Measurements from ENCODE around the gene RSBN1L.
"Not testable (repeated sequence)": the region's sequence is repeated elsewhere in the genome, so short reads cannot be mapped to it uniquely, and the experiment has no call there.

DNA sequence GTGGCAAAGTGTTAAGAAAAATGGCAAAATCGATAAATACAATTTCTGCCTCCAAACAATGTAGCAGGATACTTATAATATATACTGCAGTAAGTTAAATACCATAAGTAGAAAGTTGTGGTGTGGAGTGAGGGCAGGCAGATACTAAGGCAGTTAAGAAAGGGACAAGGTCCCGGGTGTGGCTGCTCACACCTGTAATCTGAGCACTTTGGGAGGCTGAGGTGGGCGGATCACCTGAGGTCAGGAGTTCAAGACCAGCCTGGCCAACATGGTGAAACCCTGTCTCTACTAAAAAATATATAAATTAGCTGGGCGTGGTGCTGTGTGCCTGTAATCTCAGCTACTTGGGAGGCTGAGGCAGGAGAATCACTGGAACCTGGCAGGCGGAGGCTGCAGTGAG lies 21.3 kb downstream of the RSBN1L start:
- TF ChIP-seq, protein P1, sequence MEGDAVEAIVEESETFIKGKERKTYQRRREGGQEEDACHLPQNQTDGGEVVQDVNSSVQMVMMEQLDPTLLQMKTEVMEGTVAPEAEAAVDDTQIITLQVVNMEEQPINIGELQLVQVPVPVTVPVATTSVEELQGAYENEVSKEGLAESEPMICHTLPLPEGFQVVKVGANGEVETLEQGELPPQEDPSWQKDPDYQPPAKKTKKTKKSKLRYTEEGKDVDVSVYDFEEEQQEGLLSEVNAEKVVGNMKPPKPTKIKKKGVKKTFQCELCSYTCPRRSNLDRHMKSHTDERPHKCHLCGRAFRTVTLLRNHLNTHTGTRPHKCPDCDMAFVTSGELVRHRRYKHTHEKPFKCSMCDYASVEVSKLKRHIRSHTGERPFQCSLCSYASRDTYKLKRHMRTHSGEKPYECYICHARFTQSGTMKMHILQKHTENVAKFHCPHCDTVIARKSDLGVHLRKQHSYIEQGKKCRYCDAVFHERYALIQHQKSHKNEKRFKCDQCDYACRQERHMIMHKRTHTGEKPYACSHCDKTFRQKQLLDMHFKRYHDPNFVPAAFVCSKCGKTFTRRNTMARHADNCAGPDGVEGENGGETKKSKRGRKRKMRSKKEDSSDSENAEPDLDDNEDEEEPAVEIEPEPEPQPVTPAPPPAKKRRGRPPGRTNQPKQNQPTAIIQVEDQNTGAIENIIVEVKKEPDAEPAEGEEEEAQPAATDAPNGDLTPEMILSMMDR (IDR thresholded peaks at IDR 0.05 in 2 of 3, conservative IDR thresholded peaks at IDR 0.05 in 1 of 3; ENCODE audit: borderline replicate concordance in 1 of 3, insufficient read depth in 1 of 3, low read depth in 2 of 3, low read length in 2 of 3), result not testable (repeated sequence)
- TF ChIP-seq EZH2phosphoT487 (IDR thresholded peaks at IDR 0.05; ENCODE audit: borderline replicate concordance); POLR2A (IDR thresholded peaks at IDR 0.05; ENCODE audit: borderline replicate concordance, extremely low read depth, insufficient read depth, insufficient read length); JUND (IDR thresholded peaks at IDR 0.05); ELF1 (IDR thresholded peaks at IDR 0.05; ENCODE audit: borderline replicate concordance, low read depth); TCF7L2 (IDR thresholded peaks at IDR 0.05; ENCODE audit: borderline replicate concordance, extremely low read depth, insufficient read depth, insufficient read length); POLR2AphosphoS5 (IDR thresholded peaks at IDR 0.05; ENCODE audit: low read depth, low read length); SIN3A (IDR thresholded peaks at IDR 0.05; ENCODE audit: low read depth): not testable (repeated sequence)
- TF ChIP-seq, protein P2, sequence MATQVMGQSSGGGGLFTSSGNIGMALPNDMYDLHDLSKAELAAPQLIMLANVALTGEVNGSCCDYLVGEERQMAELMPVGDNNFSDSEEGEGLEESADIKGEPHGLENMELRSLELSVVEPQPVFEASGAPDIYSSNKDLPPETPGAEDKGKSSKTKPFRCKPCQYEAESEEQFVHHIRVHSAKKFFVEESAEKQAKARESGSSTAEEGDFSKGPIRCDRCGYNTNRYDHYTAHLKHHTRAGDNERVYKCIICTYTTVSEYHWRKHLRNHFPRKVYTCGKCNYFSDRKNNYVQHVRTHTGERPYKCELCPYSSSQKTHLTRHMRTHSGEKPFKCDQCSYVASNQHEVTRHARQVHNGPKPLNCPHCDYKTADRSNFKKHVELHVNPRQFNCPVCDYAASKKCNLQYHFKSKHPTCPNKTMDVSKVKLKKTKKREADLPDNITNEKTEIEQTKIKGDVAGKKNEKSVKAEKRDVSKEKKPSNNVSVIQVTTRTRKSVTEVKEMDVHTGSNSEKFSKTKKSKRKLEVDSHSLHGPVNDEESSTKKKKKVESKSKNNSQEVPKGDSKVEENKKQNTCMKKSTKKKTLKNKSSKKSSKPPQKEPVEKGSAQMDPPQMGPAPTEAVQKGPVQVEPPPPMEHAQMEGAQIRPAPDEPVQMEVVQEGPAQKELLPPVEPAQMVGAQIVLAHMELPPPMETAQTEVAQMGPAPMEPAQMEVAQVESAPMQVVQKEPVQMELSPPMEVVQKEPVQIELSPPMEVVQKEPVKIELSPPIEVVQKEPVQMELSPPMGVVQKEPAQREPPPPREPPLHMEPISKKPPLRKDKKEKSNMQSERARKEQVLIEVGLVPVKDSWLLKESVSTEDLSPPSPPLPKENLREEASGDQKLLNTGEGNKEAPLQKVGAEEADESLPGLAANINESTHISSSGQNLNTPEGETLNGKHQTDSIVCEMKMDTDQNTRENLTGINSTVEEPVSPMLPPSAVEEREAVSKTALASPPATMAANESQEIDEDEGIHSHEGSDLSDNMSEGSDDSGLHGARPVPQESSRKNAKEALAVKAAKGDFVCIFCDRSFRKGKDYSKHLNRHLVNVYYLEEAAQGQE (IDR thresholded peaks at IDR 0.05; ENCODE audit: low read depth), result not testable (repeated sequence)
- TF ChIP-seq, protein P3, sequence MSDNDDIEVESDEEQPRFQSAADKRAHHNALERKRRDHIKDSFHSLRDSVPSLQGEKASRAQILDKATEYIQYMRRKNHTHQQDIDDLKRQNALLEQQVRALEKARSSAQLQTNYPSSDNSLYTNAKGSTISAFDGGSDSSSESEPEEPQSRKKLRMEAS (IDR thresholded peaks at IDR 0.05), result not testable (repeated sequence)

Data from HCT116 (cell line).